ENCODE data around the gene PCDHB16. TPM values are rescaled to one million over a fixed set of nuclear protein-coding genes. Genes with fewer than 3 reads are reported as not detected.
"Not testable (repeated sequence)": the region's sequence is repeated elsewhere in the genome, so short reads cannot be mapped to it uniquely, and the experiment has no call there.

Gene PCDHB16
- total RNA-seq, 1 donor from 2014 or later, result 12.3 TPM

GRCh38 chr5:141196363-141196762, 14.2 kb downstream of the PCDHB16 start:
- TF ChIP-seq CTCF (IDR thresholded peaks at IDR 0.05) (no peak), POLR2AphosphoS5 (IDR thresholded peaks at IDR 0.05; ENCODE audit: insufficient read depth in 1 of 2, low read depth in 1 of 2) (no peak), POLR2A (IDR thresholded peaks at IDR 0.05) (no peak)
- no peak overlapping the region for H3K27ac ChIP-seq
- intact Hi-C loops (cut with DNase I), result no loop called here
- peaks cover 24% of the 10 kb centered on the region for H3K9me3 ChIP-seq
- no peaks in the 10 kb centered on the region for H3K27me3 ChIP-seq
- DNase-seq (ENCODE audit: extremely low spot score in 2 of 2), result no peak
- no peaks in the 10 kb centered on the region for H3K4me1 ChIP-seq
- no peak overlapping the region for H3K4me3 ChIP-seq
- H3K36me3 ChIP-seq, result no peaks in the 10 kb centered on the region

GRCh38 chr5:141199359-141200235, 17.4 kb downstream of the PCDHB16 start, which contains the start of gene PCDHB11:
Gene PCDHB11 (plus strand): TSS chr5:141199627. CDS start chr5:141199775, 148 bp downstream.
- no peaks in the 10 kb centered on the region for H3K27me3 ChIP-seq
- intact Hi-C loops (cut with DNase I), result no loop called here
- H3K9me3 ChIP-seq, result peaks cover 28% of the 10 kb centered on the region
- no peak for TF ChIP-seq POLR2A (IDR thresholded peaks at IDR 0.05)
- no peak for TF ChIP-seq CTCF (IDR thresholded peaks at IDR 0.05)
- TF ChIP-seq POLR2AphosphoS5 (IDR thresholded peaks at IDR 0.05; ENCODE audit: insufficient read depth in 1 of 2, low read depth in 1 of 2), result no peak
- no peaks in the 10 kb centered on the region for H3K36me3 ChIP-seq
- no peak for DNase-seq (ENCODE audit: extremely low spot score in 2 of 2)
- no peak within 1 kb of the TSS for H3K27ac ChIP-seq
- H3K4me1 ChIP-seq, result no peaks in the 10 kb centered on the region
- H3K4me3 ChIP-seq, result no peak within 1 kb of the TSS

GRCh38 chr5:141201126-141201525, 18.9 kb downstream of the PCDHB16 start:
- H3K27me3 ChIP-seq; H3K4me1 ChIP-seq; H3K4me3 ChIP-seq; H3K27ac ChIP-seq; intact Hi-C loops (cut with DNase I); H3K36me3 ChIP-seq; DNase-seq (ENCODE audit: extremely low spot score in 2 of 2): not testable (repeated sequence)
- H3K9me3 ChIP-seq, result peaks cover 24% of the 10 kb centered on the region

- DNase-seq (ENCODE audit: extremely low spot score in 2 of 2), result not testable (repeated sequence)
Observed at GRCh38 chr5:141201646-141202045, 19.5 kb downstream of the PCDHB16 start.

GRCh38 chr5:141208478-141208877, 26.3 kb downstream of the PCDHB16 start, which contains the start of gene PCDHB12:
Gene PCDHB12 (plus strand): TSS chr5:141208719. CDS start chr5:141208908, 189 bp downstream.
- DNase-seq (ENCODE audit: extremely low spot score in 2 of 2), result no peak
- H3K27me3 ChIP-seq, result no peaks in the 10 kb centered on the region
- no peak within 1 kb of the TSS for H3K27ac ChIP-seq
- no peaks in the 10 kb centered on the region for H3K4me1 ChIP-seq
- H3K36me3 ChIP-seq, result no peaks in the 10 kb centered on the region
- peak within 1 kb of the TSS; percentile 2 to 22 for H3K4me3 ChIP-seq
- H3K9me3 ChIP-seq, result peaks cover 13% of the 10 kb centered on the region
- intact Hi-C loops (cut with DNase I), result no loop called here
- TF ChIP-seq POLR2AphosphoS5 (IDR thresholded peaks at IDR 0.05; ENCODE audit: insufficient read depth in 1 of 2, low read depth in 1 of 2) (no peak), CTCF (IDR thresholded peaks at IDR 0.05) (no peak), POLR2A (IDR thresholded peaks at IDR 0.05) (no peak)

More at GRCh38 chr5:141201646-141202045, 19.5 kb downstream of the PCDHB16 start:
- H3K4me3 ChIP-seq; H3K27me3 ChIP-seq; H3K4me1 ChIP-seq; H3K36me3 ChIP-seq; H3K27ac ChIP-seq; intact Hi-C loops (cut with DNase I): not testable (repeated sequence)
- peaks cover 24% of the 10 kb centered on the region for H3K9me3 ChIP-seq

- peaks cover 14% of the 10 kb centered on the region for H3K9me3 ChIP-seq
- H3K4me1 ChIP-seq; intact Hi-C loops (cut with DNase I): not testable (repeated sequence)
Observed at GRCh38 chr5:141210281-141210680, 28.1 kb downstream of the PCDHB16 start.

GRCh38 chr5:141210849-141211248, 28.7 kb downstream of the PCDHB16 start:
- H3K9me3 ChIP-seq, result peaks cover 13% of the 10 kb centered on the region
- H3K4me1 ChIP-seq; intact Hi-C loops (cut with DNase I); DNase-seq (ENCODE audit: extremely low spot score in 2 of 2); H3K27ac ChIP-seq; H3K27me3 ChIP-seq; H3K4me3 ChIP-seq; H3K36me3 ChIP-seq: not testable (repeated sequence)

More at GRCh38 chr5:141210281-141210680, 28.1 kb downstream of the PCDHB16 start:
- DNase-seq (ENCODE audit: extremely low spot score in 2 of 2); H3K27me3 ChIP-seq; H3K27ac ChIP-seq; H3K4me3 ChIP-seq; H3K36me3 ChIP-seq: not testable (repeated sequence)

- Histone ChIP-seq H3K4me3 (peak within 1 kb of the TSS in 1 of 2 donors; percentile 11), H3K9me3 (peaks cover 22% of the 10 kb centered on the region)
- H3K36me3 ChIP-seq; intact Hi-C loops (cut with DNase I); H3K4me1 ChIP-seq; H3K27me3 ChIP-seq; DNase-seq (ENCODE audit: extremely low spot score in 2 of 2); H3K27ac ChIP-seq: not testable (repeated sequence)
Observed at GRCh38 chr5:141213656-141214339, 31.6 kb downstream of the PCDHB16 start, which contains the start of gene PCDHB13. Gene PCDHB13 (plus strand): TSS chr5:141213919. CDS start chr5:141214124, 205 bp downstream.

GRCh38 chr5:141214583-141214982, 32.4 kb downstream of the PCDHB16 start:
- H3K36me3 ChIP-seq; H3K27ac ChIP-seq; intact Hi-C loops (cut with DNase I); DNase-seq (ENCODE audit: extremely low spot score in 2 of 2); H3K4me3 ChIP-seq; H3K27me3 ChIP-seq; H3K4me1 ChIP-seq: not testable (repeated sequence)
- peaks cover 28% of the 10 kb centered on the region for H3K9me3 ChIP-seq
